Skeletal muscle satellite cell (primary cell): ENCODE measurements around the gene DCLRE1A. TPM values are rescaled to one million over a fixed set of nuclear protein-coding genes. Genes with fewer than 3 reads are reported as not detected.

Experiments
- H3K27me3 ChIP-seq: 2 replicates; pipeline ENCODE4 v1.7.0; 2013; ENCODE audit warnings: low read length; ENCODE audit not compliant: control insufficient read depth, insufficient read depth
- H3K36me3 ChIP-seq: 2 replicates; pipeline ENCODE4 v1.7.0; 2013; ENCODE audit warnings: mild to moderate bottlenecking, control low read depth, low read length; ENCODE audit not compliant: insufficient read depth
- H3K4me1 ChIP-seq: 2 replicates; pipeline ENCODE4 v1.7.0; 2013; ENCODE audit warnings: low read length; ENCODE audit not compliant: control insufficient read depth, insufficient read depth
- H3K4me2 ChIP-seq: 2 replicates; pipeline ENCODE4 v1.7.0; 2013; ENCODE audit warnings: mild to moderate bottlenecking, low read length
- H3K4me3 ChIP-seq: 2 replicates; pipeline ENCODE4 v1.7.0; 2013; ENCODE audit warnings: low read length
- H3K9ac ChIP-seq: 2 replicates; pipeline ENCODE4 v1.7.0; 2013; ENCODE audit warnings: mild to moderate bottlenecking, low read depth, low read length, moderate library complexity
- H3K9me3 ChIP-seq: replicated peaks from 2 replicates; pipeline ENCODE4 v1.7.0; 2013; ENCODE audit warnings: mild to moderate bottlenecking, control low read depth, low read length
- total RNA-seq: library from RNA; depleted of rRNA; stranded (reverse); fragments of >200 nt; gene quantifications from 2 replicates; pipeline ENCODE4 v1.2.3, GENCODE V29; 2012; rRNA removed

DCLRE1A gene
- total RNA-seq = 3.5 and 4.8 TPM in 2 replicates

- H3K4me1 ChIP-seq = peaks cover 19% of the 10 kb centered on the region
- peak within 1 kb of the TSS; percentile 88 for H3K4me3 ChIP-seq
- no peaks in the 10 kb centered on the region for H3K27me3 ChIP-seq
- no peaks in the 10 kb centered on the region for H3K9me3 ChIP-seq
- H3K36me3 ChIP-seq = peaks cover 1% of the 10 kb centered on the region
- H3K4me2 ChIP-seq = peak within 1 kb of the TSS; percentile 90
- peak within 1 kb of the TSS; percentile 94 for H3K9ac ChIP-seq
These were observed at the start of gene DCLRE1A, which contains the start of gene NHLRC2 for GRCh38 chr10:113854013-113854760. Gene DCLRE1A, minus strand, starts transcription at chr10:113854082. Its CDS starts 900 bp downstream, at chr10:113853182. Gene NHLRC2, plus strand, starts transcription at chr10:113854661. Its CDS starts 212 bp downstream, at chr10:113854873.

GRCh38 chr10:113899952-113900598, 46.2 kb upstream of the DCLRE1A start:
- Histone ChIP-seq H3K27me3 (no peaks in the 10 kb centered on the region), H3K9me3 (no peaks in the 10 kb centered on the region), H3K9ac (no peak overlapping the region), H3K4me3 (no peak overlapping the region), H3K36me3 (peaks cover 30% of the 10 kb centered on the region), H3K4me1 (peaks cover 6% of the 10 kb centered on the region), H3K4me2 (no peak overlapping the region)

GRCh38 chr10:113897693-113898618, 44.1 kb upstream of the DCLRE1A start:
- peaks cover 7% of the 10 kb centered on the region for H3K4me1 ChIP-seq
- H3K4me3 ChIP-seq = no peak overlapping the region
- H3K4me2 ChIP-seq = no peak overlapping the region
- H3K9me3 ChIP-seq = no peaks in the 10 kb centered on the region
- H3K9ac ChIP-seq = no peak overlapping the region
- no peaks in the 10 kb centered on the region for H3K27me3 ChIP-seq
- H3K36me3 ChIP-seq = peaks cover 17% of the 10 kb centered on the region

DNA sequence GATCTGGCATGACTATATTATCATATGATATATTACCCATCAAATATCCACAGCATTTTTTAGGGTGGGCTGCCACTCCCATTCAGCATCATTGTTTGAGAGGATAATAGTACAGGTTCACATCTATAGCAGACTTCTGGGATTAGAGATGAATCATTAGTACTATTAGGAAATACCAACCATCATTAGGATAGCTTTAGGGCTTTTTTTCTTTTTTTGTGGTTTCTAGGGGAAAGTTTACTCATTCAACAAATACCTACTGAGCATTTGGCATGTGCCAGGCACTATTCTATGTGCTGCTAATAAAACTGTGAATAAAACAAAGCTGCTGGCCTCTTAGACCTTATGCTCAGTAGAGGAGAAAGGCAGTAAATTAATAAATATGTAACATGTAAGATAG, 41.1 kb upstream of the DCLRE1A start:
- no peaks in the 10 kb centered on the region for H3K27me3 ChIP-seq

GRCh38 chr10:113894581-113894980, 40.7 kb upstream of the DCLRE1A start:
- H3K27me3 ChIP-seq = no peaks in the 10 kb centered on the region
- no peak overlapping the region for H3K4me3 ChIP-seq
- H3K4me1 ChIP-seq = peaks cover 7% of the 10 kb centered on the region
- H3K36me3 ChIP-seq = peaks cover 24% of the 10 kb centered on the region
- H3K9me3 ChIP-seq = no peaks in the 10 kb centered on the region
- H3K4me2 ChIP-seq = no peak overlapping the region
- no peak overlapping the region for H3K9ac ChIP-seq

More for the DNA sequence above, 41.1 kb upstream of the DCLRE1A start:
- H3K9me3 ChIP-seq = no peaks in the 10 kb centered on the region
- H3K9ac ChIP-seq = no peak overlapping the region
- peak overlapping the region; percentile 14 for H3K4me2 ChIP-seq
- no peak overlapping the region for H3K4me3 ChIP-seq
- H3K4me1 ChIP-seq = peaks cover 7% of the 10 kb centered on the region
- peaks cover 24% of the 10 kb centered on the region for H3K36me3 ChIP-seq

DNA sequence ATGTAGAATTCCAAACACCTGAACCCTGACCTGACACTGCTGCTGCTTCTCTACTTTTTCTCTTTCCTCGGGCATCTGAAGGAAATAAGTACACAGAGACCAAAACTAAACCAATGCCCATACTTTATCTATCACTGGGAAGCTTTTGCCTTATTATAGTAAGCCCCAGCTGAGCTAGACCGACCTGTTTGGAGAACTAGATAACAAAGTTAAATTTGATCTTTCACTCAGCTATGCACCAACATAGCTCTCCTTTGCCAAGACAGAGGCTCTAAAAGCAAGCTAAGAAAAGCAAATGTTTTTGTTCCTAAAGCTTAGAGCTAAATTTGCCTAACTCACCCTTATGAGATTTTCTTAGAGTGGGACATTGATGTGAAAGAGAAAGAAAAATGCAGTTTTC, 39.7 kb upstream of the DCLRE1A start:
- Histone ChIP-seq H3K4me1 (peaks cover 7% of the 10 kb centered on the region), H3K36me3 (peaks cover 16% of the 10 kb centered on the region), H3K9ac (no peak overlapping the region), H3K9me3 (no peaks in the 10 kb centered on the region), H3K4me3 (no peak overlapping the region), H3K27me3 (no peaks in the 10 kb centered on the region), H3K4me2 (no peak overlapping the region)

DNA sequence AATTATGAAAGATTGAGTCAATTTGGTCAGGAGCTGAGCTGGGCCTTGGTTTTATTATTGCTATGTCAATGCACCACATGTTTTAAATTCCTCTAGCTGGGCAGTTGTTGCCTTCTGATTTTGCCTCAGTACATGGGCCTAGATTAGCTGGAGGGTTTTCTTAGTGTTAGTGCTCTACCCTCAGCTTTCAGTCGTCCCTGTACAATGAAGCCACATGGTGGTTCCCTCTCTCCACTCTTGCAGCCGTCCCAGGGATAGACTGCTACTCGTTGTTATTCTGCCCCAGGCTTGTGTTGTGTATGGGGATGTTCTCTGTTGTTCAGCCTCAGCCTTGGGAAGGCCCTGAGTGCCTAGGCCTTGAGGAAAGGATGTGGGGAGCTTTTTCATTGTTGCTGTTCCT, 37.6 kb upstream of the DCLRE1A start:
- Histone ChIP-seq H3K36me3 (peaks cover 19% of the 10 kb centered on the region), H3K9ac (no peak overlapping the region)

DNA sequence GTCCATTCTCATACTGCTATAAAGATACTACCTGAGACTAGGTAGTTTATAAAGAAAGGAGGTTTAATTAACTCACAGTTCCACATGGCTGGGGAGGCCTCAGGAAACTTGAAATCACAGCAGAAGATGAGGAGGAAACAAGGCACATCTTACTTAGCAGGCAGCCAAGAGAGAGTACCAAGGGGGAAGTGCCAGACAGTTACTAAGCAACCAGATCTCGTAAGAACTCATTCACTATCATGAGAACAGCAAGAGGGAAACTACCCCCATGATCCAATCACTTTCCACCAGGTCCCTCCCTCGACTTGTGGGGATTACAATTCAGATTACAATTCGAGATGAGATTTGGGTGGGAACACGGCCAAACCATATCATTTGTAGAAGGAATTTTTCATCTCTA, 36.9 kb upstream of the DCLRE1A start:
- Histone ChIP-seq H3K9ac (no peak overlapping the region), H3K9me3 (no peaks in the 10 kb centered on the region), H3K4me2 (no peak overlapping the region), H3K4me1 (peaks cover 7% of the 10 kb centered on the region), H3K36me3 (peaks cover 21% of the 10 kb centered on the region), H3K4me3 (no peak overlapping the region), H3K27me3 (no peaks in the 10 kb centered on the region)

More for the DNA sequence above, 37.6 kb upstream of the DCLRE1A start:
- Histone ChIP-seq H3K27me3 (no peaks in the 10 kb centered on the region), H3K9me3 (no peaks in the 10 kb centered on the region), H3K4me1 (peaks cover 7% of the 10 kb centered on the region), H3K4me2 (no peak overlapping the region), H3K4me3 (no peak overlapping the region)

GRCh38 chr10:113889911-113890310, 36.0 kb upstream of the DCLRE1A start:
- H3K4me3 ChIP-seq = no peak overlapping the region
- H3K9me3 ChIP-seq = no peaks in the 10 kb centered on the region
- H3K36me3 ChIP-seq = peaks cover 25% of the 10 kb centered on the region
- H3K27me3 ChIP-seq = no peaks in the 10 kb centered on the region
- no peak overlapping the region for H3K4me2 ChIP-seq
- H3K4me1 ChIP-seq = no peaks in the 10 kb centered on the region
- no peak overlapping the region for H3K9ac ChIP-seq

GRCh38 chr10:113882240-113882639, 28.4 kb upstream of the DCLRE1A start:
- no peak overlapping the region for H3K4me3 ChIP-seq
- peaks cover 8% of the 10 kb centered on the region for H3K4me1 ChIP-seq
- H3K9ac ChIP-seq = no peak overlapping the region
- H3K27me3 ChIP-seq = no peaks in the 10 kb centered on the region
- no peak overlapping the region for H3K4me2 ChIP-seq
- H3K9me3 ChIP-seq = no peaks in the 10 kb centered on the region
- H3K36me3 ChIP-seq = peaks cover 18% of the 10 kb centered on the region

DNA sequence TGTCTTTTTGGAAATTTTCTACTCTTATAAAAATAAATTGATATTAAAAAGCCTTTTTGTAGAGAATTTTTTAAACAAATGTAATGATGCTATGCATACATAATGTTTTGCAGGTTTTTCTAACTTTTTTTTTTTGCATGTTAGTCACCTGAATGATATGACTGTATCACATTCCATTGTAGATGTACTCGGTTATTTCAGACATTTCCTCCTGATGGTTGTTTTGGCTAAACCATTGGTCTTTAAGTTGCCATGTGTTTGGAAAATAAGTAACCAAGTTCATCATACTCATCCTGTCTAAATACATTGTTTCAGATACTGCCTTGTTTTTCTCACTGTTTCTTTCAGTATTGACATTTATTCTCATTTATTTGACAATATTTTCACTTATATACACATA, 26.4 kb upstream of the DCLRE1A start:
- Histone ChIP-seq H3K4me1 (peaks cover 8% of the 10 kb centered on the region), H3K27me3 (no peaks in the 10 kb centered on the region), H3K4me3 (no peak overlapping the region), H3K9me3 (no peaks in the 10 kb centered on the region), H3K9ac (no peak overlapping the region), H3K36me3 (peaks cover 9% of the 10 kb centered on the region), H3K4me2 (no peak overlapping the region)
